BJ (cell line): ENCODE data around the gene DGKD. TPM values are rescaled to one million over a fixed set of nuclear protein-coding genes. Genes with fewer than 3 reads are reported as not detected.

Source experiments
- CTCF ChIA-PET: fragments of 350-600 bp; formaldehyde crosslinking; extraction: SDS; loops from one replicate; lab custom pipeline; 2021; ENCODE audit warnings: antibody characterized with exemption, inconsistent platforms; lab: Yijun Ruan, JAX
- POLR2A ChIA-PET: fragments of 300-600 bp; sonication (Branson Sonifier 250); formaldehyde crosslinking; extraction: SDS; loops from one replicate; lab custom pipeline; 2021; ENCODE audit warnings: antibody characterized with exemption; lab: Charles Lee
- DNase-seq: peaks from one replicate; pipeline ENCODE4 v3.0.0-alpha.2; 2011; ENCODE audit warnings: low read depth
- H3K27me3 ChIP-seq: 2 replicates; pipeline ENCODE4 v1.6.0; 2011; ENCODE audit warnings: low read length; ENCODE audit not compliant: control insufficient read depth, insufficient read depth
- H3K36me3 ChIP-seq: 2 replicates; pipeline ENCODE4 v1.5.1; 2011; ENCODE audit warnings: low read length; ENCODE audit not compliant: control insufficient read depth, insufficient read depth
- H3K4me3 ChIP-seq: 2 replicates; pipeline ENCODE4 v1.5.1; 2011; ENCODE audit warnings: low read depth, mild to moderate bottlenecking, control low read depth, low read length
- polyA plus RNA-seq: library from polyadenylated mRNA; depleted of rRNA; stranded (reverse); fragments of >200 nt; gene quantifications from 2 replicates; pipeline ENCODE4 v1.2.3, GENCODE V29; 2011
- TF ChIP-seq, protein P1 (sequence below): IDR thresholded peaks from 2 replicates; pipeline ENCODE4 v1.5.1; 2011; ENCODE audit warnings: low read depth, mild to moderate bottlenecking, control low read depth, inconsistent platforms, low read length, moderate library complexity; ENCODE audit not compliant: insufficient read depth

The DGKD gene
- polyA plus RNA-seq, 1 experiment: 8.5 TPM

DNA sequence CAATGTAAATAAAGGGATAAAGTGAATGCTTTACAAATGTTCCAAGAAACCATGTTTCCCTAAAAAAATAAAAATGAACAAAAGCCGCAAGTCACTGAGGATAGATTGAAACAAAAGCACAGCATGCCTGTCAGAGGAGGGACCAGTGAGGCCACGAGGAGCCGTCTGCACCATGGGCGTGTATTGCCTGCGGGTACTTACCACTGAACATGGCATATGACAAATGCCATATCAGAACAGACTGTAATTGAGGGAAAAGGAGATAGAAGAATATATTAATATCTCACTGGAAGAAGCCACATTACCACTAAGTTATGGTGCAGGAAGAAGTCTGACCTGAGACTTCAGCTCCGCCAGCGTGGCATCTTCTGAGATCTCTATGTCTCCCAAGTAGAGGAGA lies 136.5 kb downstream of the DGKD start:
- CTCF ChIA-PET: interaction anchor here (1.1 kb wide), 1 partner anchor 20 kb away, joined by 3 read pairs; no protein-coding TSS in a partner anchor
- Histone ChIP-seq H3K4me3 (no peak overlapping the region), H3K36me3 (peaks cover 2% of the 10 kb centered on the region), H3K27me3 (no peaks in the 10 kb centered on the region)
- POLR2A ChIA-PET: no interaction called here
- TF ChIP-seq, protein P1, sequence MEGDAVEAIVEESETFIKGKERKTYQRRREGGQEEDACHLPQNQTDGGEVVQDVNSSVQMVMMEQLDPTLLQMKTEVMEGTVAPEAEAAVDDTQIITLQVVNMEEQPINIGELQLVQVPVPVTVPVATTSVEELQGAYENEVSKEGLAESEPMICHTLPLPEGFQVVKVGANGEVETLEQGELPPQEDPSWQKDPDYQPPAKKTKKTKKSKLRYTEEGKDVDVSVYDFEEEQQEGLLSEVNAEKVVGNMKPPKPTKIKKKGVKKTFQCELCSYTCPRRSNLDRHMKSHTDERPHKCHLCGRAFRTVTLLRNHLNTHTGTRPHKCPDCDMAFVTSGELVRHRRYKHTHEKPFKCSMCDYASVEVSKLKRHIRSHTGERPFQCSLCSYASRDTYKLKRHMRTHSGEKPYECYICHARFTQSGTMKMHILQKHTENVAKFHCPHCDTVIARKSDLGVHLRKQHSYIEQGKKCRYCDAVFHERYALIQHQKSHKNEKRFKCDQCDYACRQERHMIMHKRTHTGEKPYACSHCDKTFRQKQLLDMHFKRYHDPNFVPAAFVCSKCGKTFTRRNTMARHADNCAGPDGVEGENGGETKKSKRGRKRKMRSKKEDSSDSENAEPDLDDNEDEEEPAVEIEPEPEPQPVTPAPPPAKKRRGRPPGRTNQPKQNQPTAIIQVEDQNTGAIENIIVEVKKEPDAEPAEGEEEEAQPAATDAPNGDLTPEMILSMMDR: no peak
- DNase-seq: no peak

DNA sequence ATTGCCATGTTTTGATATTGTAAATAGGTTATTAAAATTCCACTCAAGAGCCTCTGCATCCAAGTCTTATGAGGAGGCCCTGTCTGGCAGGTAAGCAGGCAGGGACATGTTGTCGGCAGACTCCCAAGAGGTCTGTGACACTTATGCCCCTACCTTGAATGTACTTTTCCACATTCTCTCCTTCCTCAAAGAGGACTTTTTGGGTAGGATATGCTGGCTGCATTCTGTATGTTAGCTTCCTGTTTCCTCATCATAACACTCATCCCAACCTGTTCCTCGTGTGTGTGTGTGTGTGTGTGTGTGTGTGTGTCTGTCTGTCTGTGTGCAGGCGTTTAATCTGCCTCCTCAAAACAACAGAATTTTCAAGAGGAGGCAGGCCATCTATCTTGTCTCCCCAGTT lies 137.0 kb downstream of the DGKD start:
- POLR2A ChIA-PET: no interaction called here
- no peak for DNase-seq
- Histone ChIP-seq H3K36me3 (peaks cover 4% of the 10 kb centered on the region), H3K27me3 (no peaks in the 10 kb centered on the region), H3K4me3 (no peak overlapping the region)
- CTCF ChIA-PET: interaction anchor here (1.1 kb wide), 1 partner anchor 19 kb away, joined by 3 read pairs; no protein-coding TSS in a partner anchor
- TF ChIP-seq, protein P1: no peak

DNA sequence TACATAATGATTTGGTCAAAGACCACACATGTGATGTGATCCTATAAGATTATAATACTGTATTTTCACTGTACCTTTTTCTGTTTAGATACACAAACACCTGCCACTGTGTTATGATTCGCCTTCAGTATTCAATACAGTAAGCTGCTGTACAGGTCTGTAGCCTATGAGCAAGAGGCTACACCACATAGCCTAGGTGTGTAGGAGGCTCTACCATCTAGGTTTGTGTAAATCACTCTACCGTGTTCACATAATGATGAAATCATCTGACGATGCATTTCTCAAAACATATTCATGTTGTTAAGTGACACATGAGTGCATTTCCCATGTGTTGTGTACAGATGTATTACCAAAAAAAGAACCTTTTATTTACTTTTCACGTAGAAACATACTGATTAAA lies 137.8 kb downstream of the DGKD start:
- Histone ChIP-seq H3K27me3 (no peaks in the 10 kb centered on the region), H3K4me3 (no peak overlapping the region), H3K36me3 (peaks cover 4% of the 10 kb centered on the region)
- no peak for DNase-seq
- TF ChIP-seq, protein P1: no peak
- ChIA-PET CTCF (no interaction called here), POLR2A (no interaction called here)

DNA sequence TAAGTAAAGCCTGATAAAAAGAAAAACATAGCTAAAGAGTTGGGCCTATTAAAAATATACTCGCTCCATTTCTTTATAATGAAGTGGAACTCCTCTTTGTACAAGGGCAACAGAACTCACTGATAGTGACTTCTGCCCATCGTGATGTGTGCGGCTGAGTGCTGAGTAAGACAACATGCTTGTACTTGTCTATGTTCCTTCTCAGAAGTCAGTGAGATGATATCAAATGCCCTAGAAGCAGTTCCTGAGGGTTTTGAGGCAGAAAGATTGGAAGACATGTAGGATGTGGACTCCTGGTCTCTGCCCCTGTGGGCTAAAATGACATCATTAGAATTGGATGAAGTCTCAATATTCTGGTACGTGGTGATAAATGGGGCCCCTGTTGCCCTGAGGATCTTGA lies 138.5 kb downstream of the DGKD start:
- TF ChIP-seq, protein P1: no peak
- ChIA-PET POLR2A (no interaction called here), CTCF (no interaction called here)
- H3K36me3 ChIP-seq: peaks cover 4% of the 10 kb centered on the region
- H3K27me3 ChIP-seq: no peaks in the 10 kb centered on the region
- DNase-seq: no peak
- H3K4me3 ChIP-seq: no peak overlapping the region

DNA sequence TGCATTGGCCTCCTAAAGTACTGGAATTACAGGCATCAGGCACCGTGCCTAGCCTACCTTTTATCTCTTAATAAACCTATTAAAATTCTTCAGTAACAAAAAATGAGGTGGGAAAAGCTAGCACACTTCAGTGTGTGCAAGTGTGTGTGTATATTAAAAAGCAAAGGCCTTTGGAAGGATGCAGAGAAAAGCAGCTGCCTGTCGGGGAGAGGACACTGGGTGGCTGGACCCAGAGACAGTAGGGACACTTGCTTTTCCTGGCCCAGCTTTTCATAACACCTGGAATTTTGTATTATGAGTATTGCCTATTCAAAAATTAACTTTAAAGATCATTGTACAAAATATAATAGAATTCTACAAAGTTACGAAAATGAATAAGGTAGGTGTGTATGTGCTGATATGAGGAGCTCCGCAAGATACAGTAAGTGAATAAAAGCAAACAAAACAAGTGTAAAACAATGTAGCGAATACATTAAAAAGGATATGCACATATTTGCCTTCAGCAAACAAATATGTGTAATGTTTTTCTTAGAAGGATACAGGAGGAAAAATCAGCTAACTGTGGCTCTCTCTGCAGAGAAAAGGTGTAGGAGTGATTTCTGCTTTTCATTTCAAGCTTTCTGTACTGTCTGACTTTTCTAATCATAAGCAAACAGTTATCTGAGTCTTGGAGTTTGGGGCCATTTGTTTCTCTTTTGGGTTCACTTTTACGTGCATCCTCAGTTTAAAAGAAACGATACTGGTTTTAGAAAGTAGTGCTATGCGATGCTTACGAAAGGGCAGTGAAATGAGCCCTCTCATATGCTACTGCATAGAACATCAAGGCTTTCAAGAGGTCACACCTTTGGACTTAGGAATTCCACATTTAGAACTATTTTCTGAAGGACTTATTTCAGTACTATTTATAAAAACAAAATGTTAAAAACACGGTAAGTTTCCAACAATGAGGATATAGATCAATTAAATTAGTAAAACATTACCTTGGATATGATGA lies 141.5 kb downstream of the DGKD start:
- no peak for DNase-seq
- no peaks in the 10 kb centered on the region for H3K27me3 ChIP-seq
- peaks cover 4% of the 10 kb centered on the region for H3K36me3 ChIP-seq
- TF ChIP-seq, protein P1: no peak
- ChIA-PET CTCF (interaction anchor here (1.1 kb wide), 1 partner anchor 21 kb away, joined by 3 read pairs; no protein-coding TSS in a partner anchor), POLR2A (no interaction called here)
- H3K4me3 ChIP-seq: no peak overlapping the region
